GM12878 (cell line): ENCODE measurements around the gene MYBL2. TPM values are rescaled to one million over a fixed set of nuclear protein-coding genes. Genes with fewer than 3 reads are reported as not detected.
"Not testable (repeated sequence)": the region's sequence is repeated elsewhere in the genome, so short reads cannot be mapped to it uniquely, and the experiment has no call there.

Source experiments
- ATAC-seq: fragments of 200-7000 bp; cut with Tn5 transposase; 3 replicates; pipeline ENCODE4 v1.9.1; 2020; ENCODE audit warnings: mild to moderate bottlenecking, moderate library complexity
- BruUV-seq: library from RNA; stranded (reverse); fragments of 400-500 nt; replicated peaks from 2 replicates; lab custom pipeline; 2021; lab: Mats Ljungman, UMichigan
- CTCF ChIA-PET: fragments of 300-600 bp; sonication (Branson Sonifier 250); formaldehyde crosslinking; extraction: SDS; loops from one replicate; lab custom pipeline; 2021; ENCODE audit warnings: inconsistent platforms; lab: Yijun Ruan, JAX
- POLR2A ChIA-PET: fragments of 350-600 bp; formaldehyde crosslinking; extraction: SDS; loops from one replicate; lab custom pipeline; 2021; ENCODE audit warnings: inconsistent platforms; lab: Charles Lee
- RAD21 ChIA-PET: fragments of 300-600 bp; sonication (Branson Sonifier 250); formaldehyde crosslinking; loops from one replicate; lab custom pipeline; 2023; ENCODE audit warnings: antibody characterized with exemption; ENCODE audit not compliant: unreplicated experiment; lab: Charles Lee
- SMC1A ChIA-PET: fragments of 300-600 bp; sonication (Branson Sonifier 250); formaldehyde crosslinking; loops from one replicate; lab custom pipeline; 2023; ENCODE audit not compliant: unreplicated experiment, uncharacterized antibody; lab: Charles Lee
- DNase-seq: peaks from one replicate; pipeline ENCODE4 v3.0.0-alpha.2; 2011; ENCODE audit warnings: low read depth, low spot score
- FAIRE-seq: peaks from 3 replicates; lab custom pipeline; 2011; peaks lifted over from hg19 to GRCh38; lab: Jason Lieb, UNC
- H2AFZ ChIP-seq: 2 replicates; pipeline ENCODE4 v1.6.0; 2011; ENCODE audit warnings: low read depth, low read length, control low read depth; ENCODE audit not compliant: control insufficient read depth
- H3K27ac ChIP-seq: 2 replicates; pipeline ENCODE4 v1.5.1; 2011; ENCODE audit warnings: control low read depth; ENCODE audit not compliant: control insufficient read depth, insufficient read depth
- H3K27me3 ChIP-seq, 2 experiments: replicated peaks in 1 of 2; 2 replicates each; pipeline versions ENCODE4 v1.6.0 to v1.6.1; 2011; ENCODE audit warnings: low read length in 1 of 2; ENCODE audit not compliant: control insufficient read depth in 2 of 2, insufficient read depth in 2 of 2
- H3K36me3 ChIP-seq, 2 experiments: 2 replicates each; pipeline ENCODE4 v1.5.1; 2011; ENCODE audit warnings: low read length in 1 of 2; ENCODE audit not compliant: control insufficient read depth in 2 of 2, insufficient read depth in 2 of 2
- H3K4me1 ChIP-seq: 2 replicates; pipeline ENCODE4 v1.6.1; 2011; ENCODE audit warnings: mild to moderate bottlenecking, low read length, moderate library complexity, mixed read lengths; ENCODE audit not compliant: control insufficient read depth, insufficient read depth
- H3K4me2 ChIP-seq: 2 replicates; pipeline ENCODE4 v1.6.0; 2011; ENCODE audit warnings: control low read depth; ENCODE audit not compliant: control insufficient read depth, insufficient read depth
- H3K4me3 ChIP-seq: fragments of 200-600 bp; sonication (generic); 2 replicates; pipeline ENCODE4 v1.5.1; 2016
- H3K79me2 ChIP-seq: 2 replicates; pipeline ENCODE4 v1.6.0; 2011; ENCODE audit warnings: low read length; ENCODE audit not compliant: control insufficient read depth, insufficient read depth
- H3K9ac ChIP-seq: 2 replicates; pipeline ENCODE4 v1.8.0; 2011; ENCODE audit warnings: low read length, control low read depth, mixed read lengths; ENCODE audit not compliant: control insufficient read depth, insufficient read depth
- H3K9me3 ChIP-seq: replicated peaks from 3 replicates; pipeline ENCODE4 v1.5.1; 2011; ENCODE audit warnings: mild to moderate bottlenecking, low read length; ENCODE audit not compliant: control insufficient read depth, insufficient read depth
- H4K20me1 ChIP-seq: 2 replicates; pipeline ENCODE4 v1.6.0; 2011; ENCODE audit not compliant: control insufficient read depth, insufficient read depth
- ATF7 ChIP-seq: fragments of 450-650 bp; IDR thresholded peaks from 2 replicates; pipeline ENCODE4 v1.6.1; 2016; ENCODE audit warnings: low read depth, mild to moderate bottlenecking
- CEBPZ ChIP-seq: fragments of 150-350 bp; IDR thresholded peaks from 2 replicates; pipeline ENCODE4 v1.6.1; 2016; ENCODE audit warnings: low read depth, low read length
- EP300 ChIP-seq, 2 experiments: fragments of 150-350 bp in 1 of 2; IDR thresholded peaks; 2 replicates each; pipeline ENCODE4 v1.6.1; 2011 to 2012; ENCODE audit warnings: low read depth in 2 of 2, low read length in 2 of 2, borderline replicate concordance in 1 of 2, improper control_type of control experiment in 1 of 2, inconsistent platforms in 1 of 2; ENCODE audit not compliant: control insufficient read depth in 1 of 2
- KAT2A ChIP-seq: conservative IDR thresholded peaks from 2 replicates; pipeline ENCODE4 v1.6.1; 2011; ENCODE audit warnings: low read depth, low read length; ENCODE audit not compliant: control insufficient read depth
- NBN ChIP-seq: fragments of 450-650 bp; IDR thresholded peaks from 2 replicates; pipeline ENCODE4 v1.6.1; 2016
- NR2F1 ChIP-seq: fragments of 450-650 bp; conservative IDR thresholded peaks from 2 replicates; pipeline ENCODE4 v1.6.1; 2017; ENCODE audit warnings: mild to moderate bottlenecking
- REST ChIP-seq: IDR thresholded peaks from 2 replicates; pipeline ENCODE4 v1.6.1; 2012; ENCODE audit warnings: mild to moderate bottlenecking, low read depth, low read length
- SREBF2 ChIP-seq: IDR thresholded peaks from 2 replicates; pipeline ENCODE4 v1.6.1; 2012; ENCODE audit warnings: mild to moderate bottlenecking, low read length
- TCF7 ChIP-seq: IDR thresholded peaks from 2 replicates; pipeline ENCODE4 v1.6.1; 2014; ENCODE audit warnings: antibody characterized with exemption, borderline replicate concordance
- ZSCAN29 ChIP-seq: fragments of 450-650 bp; IDR thresholded peaks from 2 replicates; pipeline ENCODE4 v1.6.1; 2017; ENCODE audit warnings: mild to moderate bottlenecking, moderate library complexity
- WGBS: methylation state at CpG from one replicate; pipeline ENCODE4 v1.1.6; 2016; ENCODE audit warnings: low lambda C conversion rate; ENCODE audit not compliant: insufficient replicate concordance, insufficient coverage; ENCODE audit errors: missing lambda C conversion rate; 5-methylcytosine and 5-hydroxymethylcytosine counted together
- in situ Hi-C: fragments of 300-500 bp; cut with MboI; formaldehyde crosslinking; loops from 9 replicates; pipeline ENCODE4 v1.14.3; 2018; ENCODE audit warnings: mixed read lengths
- intact Hi-C: fragments of 100-400 bp; cut with micrococcal nuclease; formaldehyde crosslinking; loops from one replicate; pipeline ENCODE4 v1.14.2; 2022; ENCODE audit not compliant: unreplicated experiment
- polyA plus RNA-seq, 11 experiments: library from polyadenylated mRNA; depleted of rRNA in 4 of 11; unstranded in 6 of 11; stranded (reverse) in 5 of 11; fragments of >200 nt; fragmentation: Nextera tagmentation in 4 of 11; fragmentation: Illumina TruSeq in 1 of 11; extraction: Ambion mirVana in 4 of 11; extraction: Trizol in 1 of 11; gene quantifications; 1 replicate in 1 of 11; 2 replicates in 10 of 11; pipeline versions ENCODE4 v1.2.1 to v1.2.3, GENCODE V29; 2011 to 2016; ENCODE audit warnings: inconsistent platforms in 2 of 11, missing spikeins in 2 of 11, low read depth in 1 of 11
- total RNA-seq, 4 experiments: library from RNA; depleted of rRNA in 3 of 4; stranded (reverse); fragments of >200 nt in 3 of 4; fragmentation: Illumina TruSeq in 1 of 4; extraction: Trizol in 1 of 4; gene quantifications; 2 replicates each; pipeline versions ENCODE4 v1.2.1 to v1.2.3, GENCODE V29; 2013 to 2021

MYBL2 gene
- total and polyA plus RNA-seq, 10 of the 15 experiments (the other 5 are each of a cell fraction or from before 2014, with no cell fraction given) = 4.5 to 213 (median 74.2) TPM

GRCh38 chr20:43650997-43651525 lies 15.9 kb upstream of the MYBL2 start (continued):
- no peak for TF ChIP-seq REST
- TF ChIP-seq NBN = no peak
- no peak for TF ChIP-seq CEBPZ
- TF ChIP-seq KAT2A = no peak
- no peak for TF ChIP-seq ZSCAN29
- TF ChIP-seq SREBF2 = no peak
- TF ChIP-seq TCF7 = no peak
- TF ChIP-seq ATF7 = no peak
- no peak for TF ChIP-seq EP300 (IDR thresholded peaks at IDR 0.05; ENCODE audit: borderline replicate concordance in 1 of 2, control insufficient read depth in 1 of 2, low read depth in 2 of 2, low read length in 2 of 2)
- TF ChIP-seq NR2F1 = no peak

- H3K27me3 ChIP-seq, SMC1A ChIA-PET, DNase-seq, CTCF ChIA-PET, H3K79me2 ChIP-seq, in situ Hi-C loops, FAIRE-seq, H3K27ac ChIP-seq, POLR2A ChIA-PET, H3K4me3 ChIP-seq, H3K9ac ChIP-seq, H3K36me3 ChIP-seq, ATAC-seq, H3K4me2 ChIP-seq, H4K20me1 ChIP-seq, BruUV-seq, H2AFZ ChIP-seq, intact Hi-C loops, H3K9me3 ChIP-seq, H3K4me1 ChIP-seq, RAD21 ChIA-PET: not testable (repeated sequence)
- 79% methylated on average over 10 of the region's 10 CpGs for WGBS
Measured at GRCh38 chr20:43651650-43652184, 15.2 kb upstream of the MYBL2 start.
